H1 (cell line): ENCODE results near the gene UTS2B. TPM values are rescaled to one million over a fixed set of nuclear protein-coding genes. Genes with fewer than 3 reads are reported as not detected.

Experiments used
- CTCF ChIA-PET: fragments of 300-600 bp; sonication (Branson Sonifier 250); formaldehyde crosslinking; loops from one replicate; lab custom pipeline; 2021; ENCODE audit not compliant: partially characterized antibody; lab: Charles Lee
- POLR2A ChIA-PET: fragments of 300-600 bp; sonication (Branson Sonifier 250); formaldehyde crosslinking; loops from one replicate; lab custom pipeline; 2021; ENCODE audit warnings: inconsistent platforms; ENCODE audit not compliant: partially characterized antibody; lab: Charles Lee
- DNase-seq, 2 experiments: peaks; one replicate each; pipeline versions ENCODE4 v3.0.0 to v3.0.0-alpha.2; 2010 to 2022; ENCODE audit warnings: low spot score in 2 of 2, low read depth in 1 of 2, mixed read lengths in 1 of 2
- FAIRE-seq: peaks from 2 replicates; lab custom pipeline; 2011; peaks lifted over from hg19 to GRCh38; lab: Jason Lieb, UNC
- H2AFZ ChIP-seq: 2 replicates; pipeline ENCODE4 v1.8.1; 2012; ENCODE audit warnings: low read length, inconsistent platforms
- H2AK5ac ChIP-seq: 2 replicates; pipeline ENCODE4 v1.6.1; 2013; ENCODE audit warnings: low read depth, low read length
- H2BK120ac ChIP-seq: replicated peaks from 2 replicates; pipeline ENCODE3; 2013; ENCODE audit warnings: low read depth, low read length, inconsistent platforms
- H2BK12ac ChIP-seq: 2 replicates; pipeline ENCODE4 v1.6.1; 2013; ENCODE audit warnings: low read depth, low read length
- H2BK15ac ChIP-seq: 2 replicates; pipeline ENCODE4 v1.6.1; 2013; ENCODE audit warnings: low read length
- H2BK20ac ChIP-seq: 2 replicates; pipeline ENCODE4 v1.6.1; 2013; ENCODE audit warnings: low read length
- H2BK5ac ChIP-seq: 2 replicates; pipeline ENCODE4 v1.6.1; 2013; ENCODE audit warnings: low read depth, low read length
- H3K14ac ChIP-seq: 2 replicates; pipeline ENCODE4 v1.6.1; 2013; ENCODE audit warnings: inconsistent platforms; ENCODE audit not compliant: insufficient read length
- H3K18ac ChIP-seq: 2 replicates; pipeline ENCODE4 v1.6.1; 2013; ENCODE audit warnings: low read length; ENCODE audit errors: extremely low read depth
- H3K23ac ChIP-seq: 2 replicates; pipeline ENCODE4 v1.6.1; 2013; ENCODE audit warnings: inconsistent platforms; ENCODE audit not compliant: insufficient read length
- H3K23me2 ChIP-seq: 2 replicates; pipeline ENCODE4 v1.6.1; 2013; ENCODE audit warnings: low read depth, low read length
- H3K27ac ChIP-seq: 2 replicates; pipeline ENCODE4 v1.6.1; 2011; ENCODE audit warnings: low read depth, low read length, inconsistent platforms
- H3K27me3 ChIP-seq, 4 experiments: replicated peaks in 1 of 4; 1 replicate in 1 of 4; 2 replicates in 3 of 4; pipeline versions ENCODE4 v1.6.1 to v1.8.1; 2011 to 2013; ENCODE audit warnings: low read length in 3 of 4, mild to moderate bottlenecking in 3 of 4, inconsistent platforms in 2 of 4, mixed read lengths in 2 of 4, moderate library complexity in 1 of 4; ENCODE audit not compliant: control insufficient read depth in 3 of 4, insufficient read depth in 3 of 4; ENCODE audit errors: extremely low read depth in 1 of 4
- H3K36me3 ChIP-seq, 4 experiments: 2 replicates each; pipeline versions ENCODE4 v1.6.1 to v1.8.1; 2011 to 2013; ENCODE audit warnings: mild to moderate bottlenecking in 4 of 4, low read length in 3 of 4, moderate library complexity in 2 of 4, control low read depth in 1 of 4, inconsistent platforms in 1 of 4; ENCODE audit not compliant: insufficient read depth in 4 of 4, control insufficient read depth in 2 of 4
- H3K4ac ChIP-seq: replicated peaks from 2 replicates; pipeline ENCODE3; 2013; ENCODE audit warnings: low read length, low read depth, mixed read lengths, inconsistent platforms; ENCODE audit not compliant: insufficient read length
- H3K4me1 ChIP-seq, 4 experiments: replicated peaks in 1 of 4; 1 replicate in 1 of 4; 2 replicates in 3 of 4; pipeline versions ENCODE4 v1.6.1 to v1.8.1; 2011 to 2013; ENCODE audit warnings: low read length in 3 of 4, inconsistent platforms in 2 of 4, mixed read lengths in 1 of 4; ENCODE audit not compliant: insufficient read depth in 4 of 4, control insufficient read depth in 3 of 4
- H3K4me2 ChIP-seq, 2 experiments: 2 replicates each; pipeline versions ENCODE4 v1.6.1 to v1.8.1; 2011 to 2013; ENCODE audit warnings: low read depth in 2 of 2, low read length in 2 of 2, control low read depth in 1 of 2, inconsistent platforms in 1 of 2, mild to moderate bottlenecking in 1 of 2; ENCODE audit not compliant: insufficient read depth in 1 of 2
- H3K4me3 ChIP-seq, 4 experiments: fragments of 200-600, 300-600 bp in 1 of 4; sonication (generic), shearing (Covaris generic), sonication (Bioruptor Twin) in 1 of 4; 2 replicates each; pipeline versions ENCODE4 v1.5.1 to v1.8.1; 2011 to 2016; ENCODE audit warnings: low read length in 4 of 4, low read depth in 3 of 4, control low read depth in 2 of 4, inconsistent platforms in 2 of 4, mild to moderate bottlenecking in 2 of 4, mixed read lengths in 1 of 4, moderate library complexity in 1 of 4; ENCODE audit not compliant: insufficient read depth in 2 of 4; ENCODE audit errors: extremely low read depth in 1 of 4
- H3K56ac ChIP-seq: replicated peaks from 2 replicates; pipeline ENCODE3; 2013; ENCODE audit warnings: low read depth, mild to moderate bottlenecking, mixed read lengths, low read length, inconsistent platforms; ENCODE audit not compliant: insufficient read length
- H3K79me1 ChIP-seq: 2 replicates; pipeline ENCODE4 v1.6.1; 2013; ENCODE audit warnings: low read depth, low read length, control low read depth
- H3K79me2 ChIP-seq, 2 experiments: 2 replicates each; pipeline versions ENCODE4 v1.6.1 to v1.8.1; 2012 to 2013; ENCODE audit warnings: low read length in 2 of 2, mild to moderate bottlenecking in 2 of 2, inconsistent platforms in 1 of 2; ENCODE audit not compliant: insufficient read depth in 2 of 2, control insufficient read depth in 1 of 2
- H3K9ac ChIP-seq, 4 experiments: replicated peaks in 1 of 4; 1 replicate in 1 of 4; 2 replicates in 3 of 4; pipeline versions ENCODE4 v1.6.1 to v1.8.1; 2011 to 2013; ENCODE audit warnings: low read depth in 3 of 4, low read length in 3 of 4, control low read depth in 2 of 4, mild to moderate bottlenecking in 2 of 4, moderate library complexity in 2 of 4, inconsistent platforms in 1 of 4; ENCODE audit errors: extremely low read depth in 1 of 4
- H3K9me3 ChIP-seq, 2 experiments: 2 replicates each; pipeline versions ENCODE4 v1.6.1 to v1.8.1; 2012 to 2013; ENCODE audit warnings: mild to moderate bottlenecking in 2 of 2, moderate library complexity in 2 of 2, control low read depth in 1 of 2, inconsistent platforms in 1 of 2, low read depth in 1 of 2, low read length in 1 of 2, mixed read lengths in 1 of 2; ENCODE audit not compliant: insufficient read depth in 2 of 2
- H4K20me1 ChIP-seq, 2 experiments: replicated peaks in 1 of 2; 2 replicates each; pipeline versions ENCODE3 to v1.8.1; 2011 to 2013; ENCODE audit warnings: inconsistent platforms in 2 of 2, low read length in 2 of 2, mild to moderate bottlenecking in 1 of 2; ENCODE audit not compliant: insufficient read depth in 2 of 2, control insufficient read depth in 1 of 2
- H4K5ac ChIP-seq: 2 replicates; pipeline ENCODE4 v1.6.1; 2013; ENCODE audit warnings: low read length, low read depth, mixed read lengths, inconsistent platforms; ENCODE audit not compliant: insufficient read length
- H4K8ac ChIP-seq: 2 replicates; pipeline ENCODE4 v1.8.0; 2013; ENCODE audit warnings: mild to moderate bottlenecking, moderate library complexity, low read length, inconsistent platforms; ENCODE audit not compliant: insufficient read depth; ENCODE audit errors: extremely low read depth
- H4K91ac ChIP-seq: replicated peaks from 2 replicates; pipeline ENCODE3; 2013; ENCODE audit warnings: low read length, mixed read lengths, inconsistent platforms; ENCODE audit not compliant: insufficient read length
- ATF2 ChIP-seq: IDR thresholded peaks from 2 replicates; pipeline ENCODE4 v1.6.1; 2012; ENCODE audit warnings: low read length, inconsistent platforms
- ATF3 ChIP-seq: IDR thresholded peaks from 2 replicates; pipeline ENCODE4 v1.6.1; 2011; ENCODE audit warnings: low read depth, mild to moderate bottlenecking, low read length; ENCODE audit not compliant: insufficient read depth
- BRCA1 ChIP-seq: IDR thresholded peaks from 2 replicates; pipeline ENCODE4 v1.6.1; 2012; ENCODE audit warnings: low read depth, low read length, improper control_type of control experiment
- CBX8 ChIP-seq: fragments of 300-800, 300-1000 bp; sonication (generic); IDR thresholded peaks from 2 replicates; pipeline ENCODE4 v1.7.1; 2016; ENCODE audit warnings: low read depth, low read length, borderline replicate concordance
- CTCF ChIP-seq, 3 experiments: IDR thresholded peaks; 1 replicate in 2 of 3; 2 replicates in 1 of 3; pipeline versions ENCODE4 v1.5.1 to v1.6.1; 2011; ENCODE audit warnings: low read length in 3 of 3, mild to moderate bottlenecking in 3 of 3, inconsistent platforms in 2 of 3, low read depth in 1 of 3, moderate library complexity in 1 of 3; ENCODE audit not compliant: insufficient read depth in 1 of 3; ENCODE audit errors: control extremely low read depth in 1 of 3
- NANOG ChIP-seq: IDR thresholded peaks from 2 replicates; pipeline ENCODE4 v1.6.1; 2011; ENCODE audit warnings: low read length, low read depth, mild to moderate bottlenecking, inconsistent platforms; ENCODE audit not compliant: insufficient read depth, poor library complexity, severe bottlenecking
- SP1 ChIP-seq: IDR thresholded peaks from 2 replicates; pipeline ENCODE4 v1.6.1; 2011; ENCODE audit warnings: low read depth, low read length
- WGBS, 2 experiments: shearing (Covaris generic) in 1 of 2; methylation state at CpG; one replicate each; pipeline versions ENCODE4 v1.1.6 to v1.1.7; 2013 to 2015; ENCODE audit warnings: low lambda C conversion rate in 2 of 2, mixed read lengths in 2 of 2, inconsistent platforms in 1 of 2, low coverage in 1 of 2, missing lambda C conversion rate in 1 of 2; ENCODE audit not compliant: insufficient replicate concordance in 2 of 2, insufficient coverage in 1 of 2, insufficient read length in 1 of 2; ENCODE audit errors: extremely low coverage in 1 of 2, missing lambda C conversion rate in 1 of 2; 5-methylcytosine and 5-hydroxymethylcytosine counted together
- polyA plus RNA-seq, 7 experiments: library from polyadenylated mRNA; depleted of rRNA in 3 of 7; stranded (reverse) in 5 of 7; unstranded in 2 of 7; fragments of >200 nt in 5 of 7; fragments of 200-250 nt in 2 of 7; gene quantifications; 1 replicate in 5 of 7; 2 replicates in 1 of 7; 4 replicates in 1 of 7; pipeline versions ENCODE4 v1.2.1 to v1.2.3, GENCODE V29; 2011 to 2013; ENCODE audit warnings: missing spikeins in 2 of 7, mixed read lengths in 2 of 7
- total RNA-seq: library from RNA; stranded (reverse); fragmentation: NEBNext Ultra II Directional; extraction: Animal tissue kit (Norgen Biotek cat#: 25700); gene quantifications from 2 replicates; pipeline ENCODE4 v1.2.1, GENCODE V29; 2021

UTS2B gene
- total and polyA plus RNA-seq, 2 of the 8 experiments (the other 6 are each of a cell fraction or from before 2014, with no cell fraction given) = not detected

GRCh38 chr3:191342006-191342405 is 11.7 kb upstream of the UTS2B start:
- Histone ChIP-seq H3K79me2 (peaks cover 0 to 29% of the 10 kb centered on the region in 2 experiments; a peak in 3 of 4 replicates), H2AFZ (no peak overlapping the region), H3K36me3 (no peaks in the 10 kb centered on the region), H3K23me2 (no peaks in the 10 kb centered on the region), H3K9me3 (no peaks in the 10 kb centered on the region), H3K27me3 (no peaks in the 10 kb centered on the region), H4K5ac (no peak overlapping the region), H3K4ac (no peak overlapping the region), H2BK15ac (no peak overlapping the region), H4K8ac (no peak overlapping the region), H2BK5ac (no peak overlapping the region), H3K18ac (no peak overlapping the region), H3K9ac (no peak overlapping the region), H2BK12ac (no peak overlapping the region), H2AK5ac (no peak overlapping the region), H3K56ac (no peak overlapping the region), H3K14ac (no peak overlapping the region), H3K4me2 (no peak overlapping the region), H3K23ac (no peak overlapping the region), H3K27ac (no peak overlapping the region), H4K20me1 (peaks cover 0 to 1% of the 10 kb centered on the region in 2 experiments), H2BK120ac (no peak overlapping the region), H2BK20ac (no peak overlapping the region), H3K79me1 (no peaks in the 10 kb centered on the region), H3K4me1 (no peaks in the 10 kb centered on the region), H3K4me3 (no peak overlapping the region), H4K91ac (no peak overlapping the region)
- FAIRE-seq (no peak), DNase-seq (no peak)
- ChIA-PET CTCF (interaction anchor here (0.9 to 1.0 kb wide), 2 partner anchors 13 to 29 kb away, joined by 3 to 4 read pairs; no protein-coding TSS in a partner anchor), POLR2A (no interaction called here)
- TF ChIP-seq SP1 (no peak), ATF3 (no peak), CBX8 (no peak), CTCF (IDR thresholded peaks at IDR 0.05; ENCODE audit: control extremely low read depth in 1 of 3, insufficient read depth in 1 of 3, low read depth in 1 of 3, low read length in 3 of 3) (no peak), ATF2 (no peak), NANOG (no peak), BRCA1 (no peak)
- 95% methylated on average over 2 of the region's 2 CpGs; no CpG with 5 or more reads in 1 of the 2 experiments for WGBS, 2 experiments
